DND-41 (cell line): ENCODE measurements around the gene FAM120AOS.

Experiments
- ATAC-seq: fragments of 200-7000 bp; cut with Tn5 transposase; 3 replicates; pipeline ENCODE4 v1.9.1; 2021; ENCODE audit warnings: low read depth; ENCODE audit not compliant: insufficient read depth
- DNase-seq: peaks from one replicate; pipeline ENCODE4 v3.0.0-alpha.2; 2020
- H2AFZ ChIP-seq: 2 replicates; pipeline ENCODE4 v1.6.0; 2012; ENCODE audit warnings: low read depth, low read length
- H3K27ac ChIP-seq: 2 replicates; pipeline ENCODE4 v1.5.1; 2012; ENCODE audit warnings: low read length, inconsistent platforms
- H3K27me3 ChIP-seq: fragments of 200-600 bp; sonication (generic); 2 replicates; pipeline ENCODE4 v1.6.0; 2012; ENCODE audit warnings: low read length, mild to moderate bottlenecking, inconsistent platforms; ENCODE audit not compliant: insufficient read depth, poor library complexity
- H3K36me3 ChIP-seq: 2 replicates; pipeline ENCODE4 v1.5.1; 2012; ENCODE audit warnings: low read length, inconsistent platforms; ENCODE audit not compliant: insufficient read depth
- H3K4me1 ChIP-seq: 2 replicates; pipeline ENCODE4 v1.5.1; 2012; ENCODE audit warnings: mild to moderate bottlenecking, low read length; ENCODE audit not compliant: insufficient read depth
- H3K4me2 ChIP-seq: 2 replicates; pipeline ENCODE4 v1.6.0; 2012; ENCODE audit warnings: mild to moderate bottlenecking, moderate library complexity, low read length, inconsistent platforms; ENCODE audit not compliant: insufficient read depth
- H3K4me3 ChIP-seq, 2 experiments: fragments of 200-600 bp in 1 of 2; shearing (Covaris generic) in 1 of 2; 2 replicates each; pipeline ENCODE4 v1.5.1; 2012 to 2016; ENCODE audit warnings: inconsistent platforms in 2 of 2, low read length in 2 of 2, mild to moderate bottlenecking in 2 of 2, low read depth in 1 of 2, moderate library complexity in 1 of 2
- H3K79me2 ChIP-seq: 2 replicates; pipeline ENCODE4 v1.6.0; 2012; ENCODE audit warnings: low read length, inconsistent platforms; ENCODE audit not compliant: insufficient read depth
- H3K9ac ChIP-seq: 2 replicates; pipeline ENCODE4 v1.6.0; 2012; ENCODE audit warnings: low read depth, mild to moderate bottlenecking, inconsistent platforms, low read length, moderate library complexity
- H3K9me3 ChIP-seq: 2 replicates; pipeline ENCODE4 v1.5.1; 2012; ENCODE audit warnings: low read length, moderate library complexity, mild to moderate bottlenecking, inconsistent platforms; ENCODE audit not compliant: insufficient read depth, severe bottlenecking
- H4K20me1 ChIP-seq: 2 replicates; pipeline ENCODE4 v1.6.0; 2012; ENCODE audit warnings: low read length; ENCODE audit not compliant: insufficient read depth
- CTCF ChIP-seq: IDR thresholded peaks from 2 replicates; pipeline ENCODE4 v1.5.1; 2012; ENCODE audit warnings: borderline replicate concordance, low read length, moderate library complexity, mild to moderate bottlenecking; ENCODE audit not compliant: poor library complexity, severe bottlenecking; ENCODE audit errors: extremely low read depth
- EZH2 ChIP-seq: IDR thresholded peaks from 3 replicates; pipeline ENCODE4 v1.6.1; 2012; ENCODE audit warnings: borderline replicate concordance, low read depth, mild to moderate bottlenecking, moderate library complexity, low read length, inconsistent platforms; ENCODE audit not compliant: severe bottlenecking

Gene FAM120AOS

GRCh38 chr9:93431539-93432105 lies 21.8 kb downstream of the FAM120AOS start:
- H3K27me3 ChIP-seq, result peaks cover 4% of the 10 kb centered on the region
- no peaks in the 10 kb centered on the region for H3K4me1 ChIP-seq
- no peak overlapping the region for H3K4me2 ChIP-seq
- ATAC-seq (no peak), DNase-seq (no peak)
- H2AFZ ChIP-seq, result no peak overlapping the region
- no peak overlapping the region for H3K4me3 ChIP-seq
- H3K27ac ChIP-seq, result no peak overlapping the region
- no peaks in the 10 kb centered on the region for H3K36me3 ChIP-seq
- H4K20me1 ChIP-seq, result no peaks in the 10 kb centered on the region
- H3K9me3 ChIP-seq, result no peaks in the 10 kb centered on the region
- no peaks in the 10 kb centered on the region for H3K79me2 ChIP-seq
- H3K9ac ChIP-seq, result no peak overlapping the region
- no peak for TF ChIP-seq CTCF
- TF ChIP-seq EZH2, result no peak

DNA sequence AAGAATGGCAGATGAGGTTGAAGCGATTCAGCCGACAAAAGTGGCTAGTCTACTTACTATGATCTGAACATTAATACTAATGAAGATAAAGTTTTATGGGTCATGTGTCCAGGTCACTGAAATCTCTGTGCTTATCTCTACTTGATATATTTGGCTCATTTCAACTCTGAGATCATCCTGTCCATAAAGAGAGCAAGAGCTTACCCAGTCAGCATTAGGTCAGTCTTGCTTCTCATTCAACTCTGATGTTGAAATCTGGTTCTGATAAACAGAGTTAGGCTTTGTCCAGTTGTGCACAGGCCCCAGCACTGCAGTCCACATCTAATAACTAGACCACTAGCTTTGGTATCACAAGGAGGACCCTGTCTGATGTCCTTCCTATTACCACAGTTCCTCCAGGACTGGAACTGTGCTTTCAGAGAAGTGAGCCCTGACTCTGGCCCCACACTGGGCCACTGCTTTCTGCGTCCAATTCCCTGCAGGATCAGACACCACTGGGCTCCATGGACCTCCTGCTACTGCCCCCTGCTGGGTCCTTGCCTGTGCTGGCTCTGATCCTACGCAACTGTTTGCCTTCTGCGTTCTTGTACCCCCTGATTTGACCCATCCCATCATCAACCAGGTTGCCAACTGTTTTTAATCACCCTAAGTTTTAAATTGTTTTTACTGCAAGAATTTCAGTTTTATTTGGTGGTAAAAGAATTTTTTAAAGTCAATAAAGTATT lies 25.6 kb downstream of the FAM120AOS start:
- Histone ChIP-seq H4K20me1 (no peaks in the 10 kb centered on the region), H3K9me3 (no peaks in the 10 kb centered on the region), H3K27ac (no peak overlapping the region), H3K4me1 (no peaks in the 10 kb centered on the region), H3K4me3 (no peak overlapping the region), H3K27me3 (peaks cover 4% of the 10 kb centered on the region), H3K9ac (no peak overlapping the region), H3K4me2 (no peak overlapping the region), H3K79me2 (no peaks in the 10 kb centered on the region), H2AFZ (no peak overlapping the region), H3K36me3 (no peaks in the 10 kb centered on the region)
- DNase-seq (no peak), ATAC-seq (no peak)
- TF ChIP-seq CTCF (peak; percentile 33), EZH2 (no peak)

DNA sequence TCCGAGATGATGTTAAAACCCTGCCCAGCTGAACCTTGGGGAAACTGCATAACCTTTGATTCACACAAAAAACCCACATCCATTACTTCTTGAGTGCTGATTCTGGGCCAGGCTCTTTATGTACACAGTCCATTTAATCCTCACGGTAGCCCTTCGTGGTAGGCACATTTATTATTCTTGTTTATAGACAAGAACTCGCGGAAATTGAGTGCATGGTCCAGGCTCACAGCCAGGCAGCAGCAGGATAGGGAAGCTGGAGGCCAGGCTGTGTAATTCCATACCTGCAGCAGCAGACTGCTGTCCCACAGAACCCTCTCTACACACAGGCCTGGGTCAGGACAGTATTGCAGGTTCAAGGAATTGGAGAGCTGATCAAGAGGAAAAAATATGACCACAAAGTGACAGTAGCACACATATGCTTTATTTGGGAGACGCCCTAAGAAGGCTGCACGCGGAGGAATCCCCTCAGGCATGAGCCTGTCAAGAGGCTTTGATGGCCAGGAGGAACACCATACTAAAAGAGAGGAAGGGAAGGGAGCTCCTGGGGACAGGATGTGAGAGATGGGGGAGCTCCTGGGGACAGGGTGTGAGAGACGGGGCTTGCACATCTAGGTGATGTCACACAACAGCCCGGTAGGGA lies 30.3 kb downstream of the FAM120AOS start:
- DNase-seq (no peak), ATAC-seq (no peak)
- H3K4me1 ChIP-seq, result no peaks in the 10 kb centered on the region
- peaks cover 4% of the 10 kb centered on the region for H3K27me3 ChIP-seq
- H3K4me2 ChIP-seq, result no peak overlapping the region
- H3K79me2 ChIP-seq, result no peaks in the 10 kb centered on the region
- H3K4me3 ChIP-seq, result no peak overlapping the region
- no peak overlapping the region for H3K9ac ChIP-seq
- H3K36me3 ChIP-seq, result no peaks in the 10 kb centered on the region
- no peaks in the 10 kb centered on the region for H3K9me3 ChIP-seq
- TF ChIP-seq CTCF (no peak), EZH2 (no peak)
- H4K20me1 ChIP-seq, result no peaks in the 10 kb centered on the region
- H3K27ac ChIP-seq, result no peak overlapping the region
- no peak overlapping the region for H2AFZ ChIP-seq
